CD4-positive, alpha-beta T cell treated with Interleukin-6 for 4 hours (primary cell): ENCODE results near the gene DDX31.
"Not testable (repeated sequence)": the region's sequence is repeated elsewhere in the genome, so short reads cannot be mapped to it uniquely, and the experiment has no call there.

ENCODE experiments used
- DNase-seq: peaks from one replicate; pipeline ENCODE4 v3.0.0-alpha.2; 2020; ENCODE audit warnings: mixed read lengths

DDX31 gene

GRCh38 chr9:132575811-132576210, 94.0 kb downstream of the DDX31 start:
- no peak for DNase-seq

- peak; percentile 45 for DNase-seq
Measured at GRCh38 chr9:132575005-132575609, 94.7 kb downstream of the DDX31 start.

DNA sequence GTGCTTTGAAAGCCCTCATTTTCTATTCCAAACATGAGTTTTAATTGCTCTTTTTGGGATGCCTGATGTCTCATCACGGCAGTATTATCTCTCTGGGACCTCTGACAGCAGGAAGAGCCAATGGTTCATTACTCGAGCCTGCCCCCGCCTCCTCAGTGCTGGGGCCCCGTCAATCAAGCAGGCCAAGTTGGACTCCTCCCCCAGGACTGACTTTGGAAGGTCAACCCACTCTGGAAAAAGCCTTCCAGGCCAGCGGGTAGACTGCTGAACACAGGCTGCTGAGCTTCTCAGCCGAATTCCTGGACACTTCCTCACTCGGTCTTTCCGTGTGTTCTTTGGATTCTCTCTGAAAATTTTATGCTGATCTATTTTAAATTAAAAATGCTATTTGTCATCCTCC, 96.9 kb downstream of the DDX31 start:
- no peak for DNase-seq

- no peak for DNase-seq
Measured at GRCh38 chr9:132571806-132572600, 97.8 kb downstream of the DDX31 start.

GRCh38 chr9:132568787-132569186, 101.0 kb downstream of the DDX31 start:
- not testable (repeated sequence) for DNase-seq

- no peak for DNase-seq
Measured at GRCh38 chr9:132564526-132564925, 105.3 kb downstream of the DDX31 start.

- no peak for DNase-seq
Measured at GRCh38 chr9:132562306-132562573, 107.5 kb downstream of the DDX31 start.

GRCh38 chr9:132560616-132561202, 109.1 kb downstream of the DDX31 start:
- no peak for DNase-seq

DNA sequence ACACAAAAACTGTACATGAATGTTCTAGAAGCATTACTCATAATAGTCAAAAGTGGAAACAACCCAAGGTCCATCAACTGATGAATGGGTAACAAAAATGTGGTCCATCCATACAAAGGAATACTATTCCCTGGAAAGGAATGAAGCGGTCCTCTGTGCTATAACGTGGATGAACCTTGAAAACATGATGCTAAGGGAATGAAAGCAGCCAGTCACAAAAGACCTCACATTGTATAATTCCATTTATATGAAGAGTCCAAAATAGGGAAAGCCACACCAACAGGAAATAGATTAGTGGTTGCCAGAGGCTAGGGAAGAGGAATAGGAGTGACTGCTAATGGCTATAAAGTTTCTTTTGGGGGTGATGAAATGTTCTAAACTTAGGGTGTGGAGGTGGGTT, 110.1 kb downstream of the DDX31 start:
- DNase-seq: no peak

- no peak for DNase-seq
Measured at GRCh38 chr9:132557159-132557558, 112.6 kb downstream of the DDX31 start.

DNA sequence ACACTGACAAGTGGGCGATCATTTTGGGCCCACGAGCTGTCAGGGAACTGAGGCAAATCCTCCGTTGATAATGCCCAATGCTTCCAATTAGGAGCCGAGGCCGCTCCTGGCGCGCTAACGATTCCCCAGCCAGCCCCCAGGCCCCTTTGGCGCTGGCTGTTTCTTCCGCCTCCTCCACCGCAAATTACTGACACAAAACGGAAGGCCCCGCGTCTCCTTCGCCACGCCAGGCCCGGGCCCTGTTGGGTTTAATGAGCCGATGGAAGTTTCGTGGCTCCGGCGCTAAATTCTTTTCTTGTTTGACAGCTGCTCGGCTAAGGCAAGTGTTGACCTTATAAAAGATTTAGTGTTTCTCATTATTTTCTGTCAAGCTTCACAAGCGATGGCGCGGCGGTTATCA, 113.1 kb downstream of the DDX31 start:
- no peak for DNase-seq

DNA sequence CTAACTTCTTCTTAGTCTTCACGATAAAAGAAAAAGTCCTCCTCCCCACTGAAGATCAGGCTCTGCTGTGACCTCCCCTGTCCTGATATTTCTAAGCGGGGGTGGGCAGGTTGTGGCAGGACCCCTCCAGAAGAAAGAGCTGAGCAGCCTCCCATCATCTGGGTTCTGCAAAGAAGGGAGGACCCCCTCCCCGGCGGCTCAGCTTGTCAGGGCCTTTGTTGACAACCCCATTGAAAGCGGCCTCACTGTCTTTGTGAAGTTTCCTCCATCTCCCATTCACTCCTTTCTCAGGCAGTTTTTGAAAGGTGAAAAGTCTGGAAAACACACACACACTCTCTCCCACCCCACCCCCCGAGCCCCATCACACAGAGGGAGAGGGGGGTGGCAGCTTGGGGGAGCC, 113.5 kb downstream of the DDX31 start:
- DNase-seq: no peak

- no peak for DNase-seq
Measured at GRCh38 chr9:132555528-132555927, 114.3 kb downstream of the DDX31 start.

DNA sequence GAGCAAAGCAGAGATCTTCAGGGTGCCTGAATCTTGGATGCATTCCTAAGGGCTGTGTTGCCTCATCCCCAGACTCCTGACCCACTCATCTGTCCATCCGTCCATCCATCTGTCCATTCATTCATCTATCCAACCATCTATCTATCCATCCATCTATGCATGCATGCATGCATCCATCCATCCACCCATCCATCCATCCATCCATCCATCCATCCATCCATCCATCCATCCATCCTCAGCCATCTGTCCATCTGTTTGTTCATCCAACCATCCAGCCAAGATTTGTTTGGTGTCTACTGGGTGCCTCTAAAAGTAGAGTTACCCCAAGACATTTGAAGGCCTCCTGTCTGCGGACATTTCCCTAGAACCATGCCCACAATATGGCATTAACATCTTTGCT, 115.0 kb downstream of the DDX31 start:
- DNase-seq: no peak

DNA sequence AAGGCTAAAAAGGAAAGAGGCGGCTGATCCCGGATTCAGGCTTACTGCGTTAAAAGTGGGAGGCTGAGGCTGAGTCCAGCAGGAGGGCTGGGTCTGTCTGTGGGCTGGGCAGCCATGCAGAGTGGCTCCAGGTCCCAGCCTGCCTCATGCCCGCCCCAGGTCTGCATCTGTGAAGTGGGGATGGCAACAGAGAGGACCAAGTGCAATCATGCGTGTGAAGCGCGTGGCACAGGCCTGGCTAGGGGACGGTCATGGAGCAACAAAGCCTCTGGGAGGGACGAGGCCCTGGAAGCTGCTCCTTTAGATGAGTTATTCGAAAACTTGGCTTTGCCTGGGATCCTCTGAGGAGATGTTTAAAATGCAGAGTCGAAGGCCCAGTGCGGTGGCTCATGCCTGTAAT, 117.7 kb downstream of the DDX31 start:
- no peak for DNase-seq

GRCh38 chr9:132551556-132551955, 118.2 kb downstream of the DDX31 start:
- no peak for DNase-seq

DNA sequence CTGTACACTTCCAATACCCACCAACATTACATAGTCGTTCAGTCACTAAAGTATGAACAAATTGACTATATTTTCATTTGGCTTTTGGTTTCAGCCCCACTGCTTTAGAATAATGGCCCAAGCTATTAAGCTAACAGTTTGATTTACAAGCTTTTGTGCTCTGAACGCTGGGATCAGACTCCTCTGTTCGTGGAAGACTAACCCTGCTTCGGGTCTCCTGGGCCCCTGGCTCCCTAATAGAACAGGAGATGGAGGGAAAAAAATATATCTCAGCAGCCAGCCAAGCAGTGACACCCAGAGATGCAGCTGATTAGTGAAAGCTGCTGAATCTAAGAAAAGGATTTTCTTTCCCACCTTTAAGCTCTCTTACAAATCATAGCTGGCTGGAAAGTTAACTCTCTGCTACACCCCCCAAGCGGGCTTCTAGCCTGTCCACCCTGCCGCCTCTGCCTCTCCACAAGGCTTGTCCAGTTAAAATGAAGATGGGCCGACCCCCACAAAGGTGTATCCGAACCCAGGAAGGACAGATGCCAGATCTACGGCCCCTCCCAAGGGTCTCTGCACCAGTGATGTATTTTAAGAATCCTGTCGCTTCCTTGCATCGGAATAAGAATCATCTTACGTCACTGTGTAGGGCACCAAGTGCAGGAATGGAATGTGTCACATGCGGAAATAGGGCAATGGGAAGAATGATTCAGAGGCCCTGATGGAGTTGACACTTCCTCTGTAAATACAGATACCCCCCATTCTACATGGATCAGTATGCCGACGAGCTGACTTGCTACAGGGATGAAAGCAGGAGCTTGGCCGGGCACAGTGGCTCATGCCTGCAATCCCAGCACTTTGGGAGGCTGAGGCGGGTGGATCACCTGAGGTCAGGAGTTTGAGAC, 120.8 kb downstream of the DDX31 start:
- no peak for DNase-seq

- DNase-seq: no peak
Measured at GRCh38 chr9:132547976-132548730, 121.6 kb downstream of the DDX31 start.

DNA sequence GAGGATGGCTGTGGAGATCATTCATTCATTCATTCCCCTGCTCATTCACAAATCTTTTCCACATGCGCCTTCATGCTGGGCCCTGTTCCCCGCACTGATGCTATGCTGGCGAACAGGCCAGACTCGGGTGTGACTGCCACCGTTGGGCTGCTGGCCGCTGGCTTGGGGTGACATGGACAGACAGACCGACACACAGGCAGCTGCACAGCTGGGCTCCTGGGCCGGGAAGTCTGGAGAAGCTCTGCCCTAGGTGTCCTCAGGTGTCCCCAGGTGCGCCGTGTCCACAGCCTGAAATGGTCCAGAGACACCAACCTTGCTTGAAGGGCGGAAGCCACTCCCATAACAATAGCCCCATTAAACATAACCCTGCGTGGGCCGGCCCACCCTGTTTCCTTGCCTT, 122.3 kb downstream of the DDX31 start:
- DNase-seq: no peak

GRCh38 chr9:132547052-132547431, 122.7 kb downstream of the DDX31 start:
- no peak for DNase-seq

- peak; percentile 5 for DNase-seq
Measured at GRCh38 chr9:132546148-132547051, 123.4 kb downstream of the DDX31 start.

- DNase-seq: no peak
Measured at GRCh38 chr9:132545578-132545977, 124.2 kb downstream of the DDX31 start.
